Kidney epithelial cell (primary cell): ENCODE measurements around the gene PLS3. TPM values are rescaled to one million over a fixed set of nuclear protein-coding genes. Genes with fewer than 3 reads are reported as not detected.

ENCODE experiments used
- DNase-seq: peaks from one replicate; pipeline ENCODE4 v3.0.0-alpha.2; 2010; ENCODE audit warnings: low read depth
- H3K27me3 ChIP-seq: 2 replicates; pipeline ENCODE4 v1.6.0; 2011; ENCODE audit warnings: low read length; ENCODE audit not compliant: control insufficient read depth, insufficient read depth
- H3K36me3 ChIP-seq: 2 replicates; pipeline ENCODE4 v1.5.1; 2011; ENCODE audit warnings: low read length; ENCODE audit not compliant: control insufficient read depth, insufficient read depth
- H3K4me3 ChIP-seq: 2 replicates; pipeline ENCODE4 v1.5.1; 2011; ENCODE audit warnings: low read depth, mild to moderate bottlenecking, control low read depth, low read length
- total RNA-seq: library from RNA; depleted of rRNA; stranded (reverse); fragments of >200 nt; gene quantifications from 2 replicates; pipeline ENCODE4 v1.2.3, GENCODE V29; 2015
- TF ChIP-seq, protein P1 (sequence below): IDR thresholded peaks from 2 replicates; pipeline ENCODE4 v1.5.1; 2011; ENCODE audit warnings: mild to moderate bottlenecking, moderate library complexity, low read length, control low read depth, inconsistent platforms; ENCODE audit not compliant: insufficient read depth, poor library complexity, severe bottlenecking

The PLS3 gene
- total RNA-seq, 1 donor from 2014 or later = 79.6 TPM

DNA sequence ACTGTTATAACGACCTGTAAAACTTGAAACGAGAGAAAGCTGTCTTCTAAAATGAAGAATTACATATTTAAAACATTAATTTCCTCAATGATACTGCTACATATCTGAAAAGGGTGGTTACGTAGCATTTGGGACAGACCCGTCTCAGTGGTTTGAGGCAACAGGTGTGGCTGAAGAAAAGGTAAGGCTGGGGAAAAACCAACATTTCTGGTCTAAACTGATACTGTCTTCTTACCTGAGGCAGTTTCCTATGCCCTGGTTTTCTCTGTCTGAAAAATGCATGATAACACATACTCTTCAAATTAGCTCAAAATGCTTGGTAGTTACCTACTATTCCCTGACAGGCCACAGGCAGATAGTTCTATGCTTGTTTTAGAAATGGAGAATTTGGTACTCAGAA is 30.4 kb downstream of the PLS3 start:
- H3K4me3 ChIP-seq = no peak overlapping the region
- H3K27me3 ChIP-seq = no peaks in the 10 kb centered on the region
- DNase-seq = no peak
- no peaks in the 10 kb centered on the region for H3K36me3 ChIP-seq
- TF ChIP-seq, protein P1, sequence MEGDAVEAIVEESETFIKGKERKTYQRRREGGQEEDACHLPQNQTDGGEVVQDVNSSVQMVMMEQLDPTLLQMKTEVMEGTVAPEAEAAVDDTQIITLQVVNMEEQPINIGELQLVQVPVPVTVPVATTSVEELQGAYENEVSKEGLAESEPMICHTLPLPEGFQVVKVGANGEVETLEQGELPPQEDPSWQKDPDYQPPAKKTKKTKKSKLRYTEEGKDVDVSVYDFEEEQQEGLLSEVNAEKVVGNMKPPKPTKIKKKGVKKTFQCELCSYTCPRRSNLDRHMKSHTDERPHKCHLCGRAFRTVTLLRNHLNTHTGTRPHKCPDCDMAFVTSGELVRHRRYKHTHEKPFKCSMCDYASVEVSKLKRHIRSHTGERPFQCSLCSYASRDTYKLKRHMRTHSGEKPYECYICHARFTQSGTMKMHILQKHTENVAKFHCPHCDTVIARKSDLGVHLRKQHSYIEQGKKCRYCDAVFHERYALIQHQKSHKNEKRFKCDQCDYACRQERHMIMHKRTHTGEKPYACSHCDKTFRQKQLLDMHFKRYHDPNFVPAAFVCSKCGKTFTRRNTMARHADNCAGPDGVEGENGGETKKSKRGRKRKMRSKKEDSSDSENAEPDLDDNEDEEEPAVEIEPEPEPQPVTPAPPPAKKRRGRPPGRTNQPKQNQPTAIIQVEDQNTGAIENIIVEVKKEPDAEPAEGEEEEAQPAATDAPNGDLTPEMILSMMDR = no peak

DNA sequence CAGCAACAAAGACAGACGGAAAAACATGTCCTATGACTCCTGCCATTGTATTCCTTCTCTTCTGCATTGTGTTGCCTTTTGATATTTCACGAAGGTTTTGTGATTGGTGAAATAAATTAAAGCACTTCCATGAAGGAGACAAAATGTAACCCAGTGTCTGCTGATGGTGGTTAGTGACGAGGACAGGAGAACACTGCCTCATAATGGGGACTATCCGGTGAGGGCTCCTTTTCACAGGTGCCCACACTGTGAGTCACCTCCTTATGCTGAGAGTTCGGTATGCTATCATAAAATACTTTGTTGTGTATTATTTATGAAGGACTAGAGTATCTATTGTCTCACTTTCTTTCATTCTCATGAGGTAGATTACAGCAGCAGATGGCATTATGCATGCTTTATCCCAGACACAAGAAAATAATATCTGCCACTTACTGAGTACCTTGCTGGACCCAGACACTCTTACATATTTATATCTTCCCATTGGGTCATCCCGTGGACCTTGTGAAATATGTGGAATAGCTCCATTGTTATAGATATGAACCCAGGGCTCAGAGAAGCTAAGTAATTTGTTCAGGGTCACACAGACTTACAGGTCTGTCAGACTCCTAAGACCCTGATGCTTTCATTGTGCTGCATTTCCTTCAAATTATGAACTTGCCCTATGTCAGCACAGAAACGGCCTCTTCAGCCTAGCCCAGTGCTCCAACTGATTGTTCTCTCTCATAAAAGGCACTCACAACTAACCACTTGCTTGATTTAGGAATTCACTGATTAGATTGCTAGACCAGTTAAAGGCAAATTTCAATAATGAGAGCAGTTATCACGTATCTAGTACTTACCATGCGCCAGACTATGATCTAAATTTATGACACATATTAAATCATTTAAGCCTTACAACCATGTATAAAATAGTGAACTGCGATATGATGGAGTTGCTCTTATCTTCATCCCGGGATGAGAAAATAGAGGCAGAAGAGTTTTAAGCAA is 31.2 kb downstream of the PLS3 start:
- DNase-seq = no peak
- TF ChIP-seq, protein P1 = no peak
- Histone ChIP-seq H3K27me3 (no peaks in the 10 kb centered on the region), H3K4me3 (no peak overlapping the region), H3K36me3 (no peaks in the 10 kb centered on the region)

DNA sequence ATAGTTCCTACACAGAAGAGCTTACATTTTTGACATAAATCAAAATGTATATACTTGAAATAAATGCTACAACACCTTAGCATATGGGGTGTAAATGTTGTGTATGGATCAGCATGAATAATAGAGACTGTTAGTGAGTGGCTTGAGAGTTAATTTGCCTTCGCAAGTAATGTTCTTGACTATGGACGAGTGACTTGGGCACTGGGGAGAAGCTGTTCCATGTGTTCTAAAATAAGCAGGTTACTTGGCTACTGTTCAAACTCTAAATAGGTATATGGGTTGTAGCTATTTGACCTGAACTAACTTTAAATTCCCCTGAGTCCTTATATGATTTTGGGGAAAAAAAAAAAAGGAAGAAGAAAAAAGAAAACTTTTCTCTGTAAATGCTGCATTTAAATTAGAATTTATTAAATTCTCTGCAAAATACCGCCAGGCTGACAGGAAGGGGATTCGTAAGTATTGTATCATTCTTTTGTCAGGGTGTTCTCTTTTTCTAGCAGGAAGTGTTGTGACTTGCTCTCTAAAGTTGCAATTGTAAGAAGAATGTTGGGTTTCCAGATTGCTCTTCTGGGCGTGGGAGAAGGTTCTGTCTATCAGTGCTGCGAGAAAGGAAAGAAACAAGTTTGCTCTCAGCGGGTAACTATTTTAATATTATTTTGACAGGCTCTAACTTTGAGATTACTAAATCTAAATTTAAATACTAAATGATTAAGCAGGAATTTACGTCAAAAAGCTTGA is 32.2 kb downstream of the PLS3 start:
- TF ChIP-seq, protein P1 = no peak
- no peak overlapping the region for H3K4me3 ChIP-seq
- no peaks in the 10 kb centered on the region for H3K36me3 ChIP-seq
- DNase-seq = no peak
- H3K27me3 ChIP-seq = no peaks in the 10 kb centered on the region

DNA sequence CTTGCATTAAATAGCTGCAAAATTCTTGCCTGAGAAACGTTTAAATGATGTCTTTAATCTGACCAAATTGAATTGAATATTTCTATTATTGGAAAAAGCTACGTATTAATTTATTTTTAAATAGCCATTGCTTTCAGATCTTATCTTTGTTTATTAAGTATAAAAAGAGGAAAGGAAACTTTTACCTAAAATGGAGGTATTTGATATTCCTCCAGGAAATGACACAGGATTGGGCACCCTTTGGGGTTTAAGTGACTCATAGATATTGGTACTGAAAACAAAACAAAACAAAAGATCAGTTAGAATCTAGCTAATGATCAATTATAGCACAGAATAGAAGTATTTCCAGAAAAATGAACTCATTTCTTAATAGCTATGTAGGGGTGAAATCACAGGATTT is 34.1 kb downstream of the PLS3 start:
- no peaks in the 10 kb centered on the region for H3K36me3 ChIP-seq
- no peak for DNase-seq
- H3K4me3 ChIP-seq = no peak overlapping the region
- TF ChIP-seq, protein P1 = no peak
- no peaks in the 10 kb centered on the region for H3K27me3 ChIP-seq

DNA sequence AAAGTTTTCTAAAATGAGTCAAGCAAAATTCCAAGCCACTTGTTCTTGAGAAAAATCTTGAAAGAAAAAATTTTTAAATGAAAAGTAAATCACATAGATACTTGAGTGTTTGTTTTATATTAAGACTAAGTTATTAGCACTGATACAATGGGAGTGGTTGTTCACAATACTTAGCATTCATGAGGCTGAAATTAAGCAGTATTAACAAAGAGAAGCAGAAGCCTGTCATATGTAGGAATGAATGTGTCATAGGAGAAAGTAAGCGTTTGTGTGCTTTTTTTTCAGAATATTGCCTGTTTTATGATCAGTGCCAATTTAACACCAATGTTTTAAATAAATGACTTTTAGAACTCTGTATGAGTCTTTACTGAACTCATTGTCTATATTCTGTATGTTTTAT is 37.6 kb downstream of the PLS3 start:
- TF ChIP-seq, protein P1 = no peak
- no peak for DNase-seq
- H3K4me3 ChIP-seq = no peak overlapping the region
- H3K36me3 ChIP-seq = no peaks in the 10 kb centered on the region
- peaks cover 2% of the 10 kb centered on the region for H3K27me3 ChIP-seq
